Measurements from ENCODE around the gene NAA80. TPM values are rescaled to one million over a fixed set of nuclear protein-coding genes. Genes with fewer than 3 reads are reported as not detected.

Gene NAA80
- polyA plus RNA-seq, 2 of the 4 experiments (the other 2 are of a cell fraction): 3.1 to 5.3 TPM

DNA sequence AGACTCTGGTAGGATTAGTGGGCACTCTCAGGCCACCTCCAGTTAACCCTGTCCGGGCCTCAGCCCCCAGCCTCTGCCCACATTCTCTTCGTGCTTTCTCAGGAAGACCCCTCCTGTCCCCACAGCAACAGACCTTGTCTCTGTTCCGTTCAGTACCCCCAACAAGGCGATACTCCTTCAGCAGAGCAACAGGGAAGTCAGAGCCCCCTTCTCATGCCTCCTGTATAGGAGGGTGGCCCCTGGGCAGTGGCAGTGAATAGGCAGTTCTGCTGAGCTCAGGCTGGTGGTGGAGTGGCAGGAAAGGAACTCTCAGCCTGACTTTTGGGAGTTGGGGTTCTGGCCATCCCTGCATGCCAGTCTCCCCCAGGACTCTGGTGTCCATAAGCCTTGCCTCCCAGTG is 29.7 kb downstream of the NAA80 start:
- no peak for FAIRE-seq
- CTCF ChIA-PET: interaction anchor here (0.9 to 7.4 kb wide), 6 partner anchors 9 to 149 kb away, joined by 3 to 60 read pairs (median 7); no protein-coding TSS in a partner anchor
- POLR2A ChIA-PET: interaction anchor here (2.1 to 2.5 kb wide), 2 partner anchors 10 to 23 kb away, joined by 4 to 10 read pairs; no protein-coding TSS in a partner anchor
- no peak for DNase-seq (ENCODE audit: low read depth in 1 of 2, low spot score in 1 of 2)
- H3K4me1 ChIP-seq: peaks cover 75% of the 10 kb centered on the region
- peak overlapping the region; percentile 79 to 94 for H3K27ac ChIP-seq
- peak overlapping the region; percentile 98 for H3K4me2 ChIP-seq
- WGBS (ENCODE audit: missing lambda C conversion rate): 90% methylated on average over 2 of the region's 4 CpGs
- peak overlapping the region; percentile 42 for H3K4me3 ChIP-seq
- no peaks in the 10 kb centered on the region for H3K9me3 ChIP-seq
- ATAC-seq: no peak
- TF ChIP-seq KDM5A (IDR thresholded peaks at IDR 0.05) (no peak), GATA3 (IDR thresholded peaks at IDR 0.05; ENCODE audit: borderline replicate concordance) (no peak), CHD2 (IDR thresholded peaks at IDR 0.05; ENCODE audit: low read length, partially characterized antibody) (no peak), CHD4 (IDR thresholded peaks at IDR 0.05; ENCODE audit: borderline replicate concordance) (no peak), TP53 (CRISPR knock-in tag; IDR thresholded peaks at IDR 0.05) (no peak), ESRRA (IDR thresholded peaks at IDR 0.05; ENCODE audit: borderline replicate concordance, low read length) (no peak)

DNA sequence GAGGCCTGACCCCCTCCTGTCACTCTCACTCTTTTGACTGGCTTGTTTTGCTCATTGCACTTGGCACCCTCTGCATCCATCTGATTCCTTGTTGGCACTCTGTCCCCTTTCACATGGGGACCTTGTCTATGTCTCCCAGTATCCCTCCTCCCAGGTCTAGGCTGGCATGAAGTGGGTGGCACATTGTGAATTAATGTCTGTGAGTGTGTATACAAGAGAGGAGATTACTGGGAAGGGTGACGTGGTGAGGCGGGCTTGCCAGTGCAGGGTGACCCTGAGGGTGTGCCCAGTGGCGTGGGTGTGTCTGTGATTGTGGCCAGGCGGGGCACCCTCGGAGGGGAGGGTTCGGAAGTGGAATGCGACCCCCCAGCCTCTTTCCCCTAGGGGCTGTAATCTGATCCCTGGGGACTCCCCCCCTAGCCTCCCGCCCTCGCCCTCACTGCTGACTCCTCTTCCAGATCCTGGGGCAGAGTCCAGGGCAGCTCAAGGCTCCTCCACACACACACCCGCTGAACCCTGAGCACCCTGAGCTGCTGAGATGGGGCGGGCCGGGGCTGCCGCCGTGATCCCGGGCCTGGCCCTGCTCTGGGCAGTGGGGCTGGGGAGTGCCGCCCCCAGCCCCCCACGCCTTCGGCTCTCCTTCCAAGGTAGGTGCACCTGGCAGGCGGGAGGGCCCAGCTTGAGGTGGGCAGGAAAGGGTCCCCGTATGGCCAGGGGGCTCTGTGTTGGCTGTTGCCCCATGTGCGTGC is 30.3 kb downstream of the NAA80 start, which contains the start of gene SEMA3B:
Gene SEMA3B (plus strand): TSS at position 445 of the 749 bp plus-strand sequence. CDS start 94 bp downstream, at position 539.
- peak within 1 kb of the TSS; percentile 79 to 94 for H3K27ac ChIP-seq

DNA sequence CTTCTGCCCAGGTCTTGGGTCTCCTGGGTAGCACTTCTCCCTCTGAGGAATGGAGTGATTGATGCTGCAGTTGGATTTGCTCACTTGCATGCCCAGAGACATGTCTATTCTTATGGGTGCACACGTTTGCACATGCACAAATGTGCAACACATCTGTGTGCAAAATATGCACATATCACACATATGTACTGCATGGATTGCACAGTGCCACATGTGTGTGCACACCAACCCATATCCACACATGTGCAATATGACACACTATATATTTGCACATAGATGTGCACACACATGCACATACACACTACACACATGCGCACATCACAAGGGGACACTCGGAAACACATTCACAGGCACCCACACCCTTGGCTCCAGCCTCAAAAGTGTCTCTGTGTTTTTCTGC is 30.9 kb downstream of the NAA80 start:
- H3K4me2 ChIP-seq: peak overlapping the region; percentile 98
- TF ChIP-seq, protein P1, sequence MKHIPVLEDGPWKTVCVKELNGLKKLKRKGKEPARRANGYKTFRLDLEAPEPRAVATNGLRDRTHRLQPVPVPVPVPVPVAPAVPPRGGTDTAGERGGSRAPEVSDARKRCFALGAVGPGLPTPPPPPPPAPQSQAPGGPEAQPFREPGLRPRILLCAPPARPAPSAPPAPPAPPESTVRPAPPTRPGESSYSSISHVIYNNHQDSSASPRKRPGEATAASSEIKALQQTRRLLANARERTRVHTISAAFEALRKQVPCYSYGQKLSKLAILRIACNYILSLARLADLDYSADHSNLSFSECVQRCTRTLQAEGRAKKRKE (CRISPR knock-in tag; IDR thresholded peaks at IDR 0.05; ENCODE audit: low read depth): no peak
- TF ChIP-seq GATA3 (IDR thresholded peaks at IDR 0.05; ENCODE audit: borderline replicate concordance) (no peak), ZFP36 (IDR thresholded peaks at IDR 0.05; ENCODE audit: borderline replicate concordance, partially characterized antibody) (no peak), HOXB13 (CRISPR knock-in tag; IDR thresholded peaks at IDR 0.05; ENCODE audit: low read depth) (no peak), HEYL (CRISPR knock-in tag; IDR thresholded peaks at IDR 0.05) (no peak), EP300 (IDR thresholded peaks at IDR 0.05) (no peak), ZSCAN20 (CRISPR knock-in tag; IDR thresholded peaks at IDR 0.05) (no peak), MYC (IDR thresholded peaks at IDR 0.05; ENCODE audit: borderline replicate concordance, low read length) (no peak)
- TF ChIP-seq, protein P2, sequence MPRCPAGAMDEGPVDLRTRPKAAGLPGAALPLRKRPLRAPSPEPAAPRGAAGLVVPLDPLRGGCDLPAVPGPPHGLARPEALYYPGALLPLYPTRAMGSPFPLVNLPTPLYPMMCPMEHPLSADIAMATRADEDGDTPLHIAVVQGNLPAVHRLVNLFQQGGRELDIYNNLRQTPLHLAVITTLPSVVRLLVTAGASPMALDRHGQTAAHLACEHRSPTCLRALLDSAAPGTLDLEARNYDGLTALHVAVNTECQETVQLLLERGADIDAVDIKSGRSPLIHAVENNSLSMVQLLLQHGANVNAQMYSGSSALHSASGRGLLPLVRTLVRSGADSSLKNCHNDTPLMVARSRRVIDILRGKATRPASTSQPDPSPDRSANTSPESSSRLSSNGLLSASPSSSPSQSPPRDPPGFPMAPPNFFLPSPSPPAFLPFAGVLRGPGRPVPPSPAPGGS (IDR thresholded peaks at IDR 0.05): no peak
- TF ChIP-seq, protein P3, sequence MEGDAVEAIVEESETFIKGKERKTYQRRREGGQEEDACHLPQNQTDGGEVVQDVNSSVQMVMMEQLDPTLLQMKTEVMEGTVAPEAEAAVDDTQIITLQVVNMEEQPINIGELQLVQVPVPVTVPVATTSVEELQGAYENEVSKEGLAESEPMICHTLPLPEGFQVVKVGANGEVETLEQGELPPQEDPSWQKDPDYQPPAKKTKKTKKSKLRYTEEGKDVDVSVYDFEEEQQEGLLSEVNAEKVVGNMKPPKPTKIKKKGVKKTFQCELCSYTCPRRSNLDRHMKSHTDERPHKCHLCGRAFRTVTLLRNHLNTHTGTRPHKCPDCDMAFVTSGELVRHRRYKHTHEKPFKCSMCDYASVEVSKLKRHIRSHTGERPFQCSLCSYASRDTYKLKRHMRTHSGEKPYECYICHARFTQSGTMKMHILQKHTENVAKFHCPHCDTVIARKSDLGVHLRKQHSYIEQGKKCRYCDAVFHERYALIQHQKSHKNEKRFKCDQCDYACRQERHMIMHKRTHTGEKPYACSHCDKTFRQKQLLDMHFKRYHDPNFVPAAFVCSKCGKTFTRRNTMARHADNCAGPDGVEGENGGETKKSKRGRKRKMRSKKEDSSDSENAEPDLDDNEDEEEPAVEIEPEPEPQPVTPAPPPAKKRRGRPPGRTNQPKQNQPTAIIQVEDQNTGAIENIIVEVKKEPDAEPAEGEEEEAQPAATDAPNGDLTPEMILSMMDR (IDR thresholded peaks at IDR 0.05): no peak
- TF ChIP-seq, protein P4, sequence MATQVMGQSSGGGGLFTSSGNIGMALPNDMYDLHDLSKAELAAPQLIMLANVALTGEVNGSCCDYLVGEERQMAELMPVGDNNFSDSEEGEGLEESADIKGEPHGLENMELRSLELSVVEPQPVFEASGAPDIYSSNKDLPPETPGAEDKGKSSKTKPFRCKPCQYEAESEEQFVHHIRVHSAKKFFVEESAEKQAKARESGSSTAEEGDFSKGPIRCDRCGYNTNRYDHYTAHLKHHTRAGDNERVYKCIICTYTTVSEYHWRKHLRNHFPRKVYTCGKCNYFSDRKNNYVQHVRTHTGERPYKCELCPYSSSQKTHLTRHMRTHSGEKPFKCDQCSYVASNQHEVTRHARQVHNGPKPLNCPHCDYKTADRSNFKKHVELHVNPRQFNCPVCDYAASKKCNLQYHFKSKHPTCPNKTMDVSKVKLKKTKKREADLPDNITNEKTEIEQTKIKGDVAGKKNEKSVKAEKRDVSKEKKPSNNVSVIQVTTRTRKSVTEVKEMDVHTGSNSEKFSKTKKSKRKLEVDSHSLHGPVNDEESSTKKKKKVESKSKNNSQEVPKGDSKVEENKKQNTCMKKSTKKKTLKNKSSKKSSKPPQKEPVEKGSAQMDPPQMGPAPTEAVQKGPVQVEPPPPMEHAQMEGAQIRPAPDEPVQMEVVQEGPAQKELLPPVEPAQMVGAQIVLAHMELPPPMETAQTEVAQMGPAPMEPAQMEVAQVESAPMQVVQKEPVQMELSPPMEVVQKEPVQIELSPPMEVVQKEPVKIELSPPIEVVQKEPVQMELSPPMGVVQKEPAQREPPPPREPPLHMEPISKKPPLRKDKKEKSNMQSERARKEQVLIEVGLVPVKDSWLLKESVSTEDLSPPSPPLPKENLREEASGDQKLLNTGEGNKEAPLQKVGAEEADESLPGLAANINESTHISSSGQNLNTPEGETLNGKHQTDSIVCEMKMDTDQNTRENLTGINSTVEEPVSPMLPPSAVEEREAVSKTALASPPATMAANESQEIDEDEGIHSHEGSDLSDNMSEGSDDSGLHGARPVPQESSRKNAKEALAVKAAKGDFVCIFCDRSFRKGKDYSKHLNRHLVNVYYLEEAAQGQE (IDR thresholded peaks at IDR 0.05): no peak
- TF ChIP-seq, protein P5, sequence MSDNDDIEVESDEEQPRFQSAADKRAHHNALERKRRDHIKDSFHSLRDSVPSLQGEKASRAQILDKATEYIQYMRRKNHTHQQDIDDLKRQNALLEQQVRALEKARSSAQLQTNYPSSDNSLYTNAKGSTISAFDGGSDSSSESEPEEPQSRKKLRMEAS (IDR thresholded peaks at IDR 0.05): no peak
- TF ChIP-seq, protein P6, sequence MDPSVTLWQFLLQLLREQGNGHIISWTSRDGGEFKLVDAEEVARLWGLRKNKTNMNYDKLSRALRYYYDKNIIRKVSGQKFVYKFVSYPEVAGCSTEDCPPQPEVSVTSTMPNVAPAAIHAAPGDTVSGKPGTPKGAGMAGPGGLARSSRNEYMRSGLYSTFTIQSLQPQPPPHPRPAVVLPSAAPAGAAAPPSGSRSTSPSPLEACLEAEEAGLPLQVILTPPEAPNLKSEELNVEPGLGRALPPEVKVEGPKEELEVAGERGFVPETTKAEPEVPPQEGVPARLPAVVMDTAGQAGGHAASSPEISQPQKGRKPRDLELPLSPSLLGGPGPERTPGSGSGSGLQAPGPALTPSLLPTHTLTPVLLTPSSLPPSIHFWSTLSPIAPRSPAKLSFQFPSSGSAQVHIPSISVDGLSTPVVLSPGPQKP (IDR thresholded peaks at IDR 0.05; ENCODE audit: low read depth, low read length): no peak
- DNase-seq (ENCODE audit: low read depth in 1 of 2, low spot score in 1 of 2): no peak
- no peaks in the 10 kb centered on the region for H3K9me3 ChIP-seq
- peaks cover 84% of the 10 kb centered on the region for H3K4me1 ChIP-seq
- WGBS (ENCODE audit: missing lambda C conversion rate): 42% methylated on average over 3 of the region's 3 CpGs
- ChIA-PET POLR2A (interaction anchor here (2.1 kb wide), 1 partner anchor 22 kb away, joined by 4 read pairs; no protein-coding TSS in a partner anchor), CTCF (interaction anchor here (1.5 to 7.4 kb wide), 6 partner anchors 12 to 76 kb away, joined by 6 to 60 read pairs (median 10); no protein-coding TSS in a partner anchor)
- H3K4me3 ChIP-seq: no peak overlapping the region
- peak overlapping the region; percentile 79 to 94; a peak in 5 of 6 replicates for H3K27ac ChIP-seq
- no peak for FAIRE-seq
- no peak for ATAC-seq

More for the DNA sequence above, 30.3 kb downstream of the NAA80 start, which contains the start of gene SEMA3B:
- Histone ChIP-seq H3K4me2 (peak within 1 kb of the TSS; percentile 98), H3K4me3 (peak within 1 kb of the TSS; percentile 42), H3K9me3 (no peaks in the 10 kb centered on the region), H3K4me1 (peaks cover 81% of the 10 kb centered on the region)
- peak; percentile 42 to 57; a peak in 5 of 6 replicates for ATAC-seq
- ChIA-PET CTCF (interaction anchor here (0.9 to 7.4 kb wide), 7 partner anchors 9 to 76 kb away, joined by 4 to 60 read pairs (median 9); no protein-coding TSS in a partner anchor), POLR2A (interaction anchor here (0.7 to 2.5 kb wide), 3 partner anchors 9 to 33 kb away, joined by 4 to 10 read pairs (median 4); partner anchors contain the start of gene GNAI2)
- WGBS (ENCODE audit: missing lambda C conversion rate): 65% methylated on average over 2 of the region's 21 CpGs
- FAIRE-seq: no peak
- DNase-seq (ENCODE audit: low read depth in 1 of 2, low spot score in 1 of 2): peak; percentile 48 to 73
- TF ChIP-seq GATA3 (IDR thresholded peaks at IDR 0.05; ENCODE audit: borderline replicate concordance) (peak; percentile 35; the same call in 1 of the 2 replicates), NPAS2 (CRISPR knock-in tag; IDR thresholded peaks at IDR 0.05; ENCODE audit: borderline replicate concordance) (no peak)

All from A549 (cell line).